Erythroblast (primary cell): Measurements from ENCODE around the gene CDC27.

Experiments used
- GATA1 ChIP-seq: IDR thresholded peaks from 2 replicates; pipeline ENCODE4 v1.6.1; 2011; ENCODE audit warnings: low read depth, mild to moderate bottlenecking, control low read depth, low read length, moderate library complexity
- POLR2A ChIP-seq: IDR thresholded peaks from 2 replicates; pipeline ENCODE4 v1.6.1; 2011; ENCODE audit warnings: mild to moderate bottlenecking, low read length

GRCh38 chr17:47095268-47095667, 93.8 kb downstream of the CDC27 start:
- no peak for TF ChIP-seq POLR2A
- no peak for TF ChIP-seq GATA1
